Epithelial cell of proximal tubule (primary cell): ENCODE results near the gene IZUMO4. TPM values are rescaled to one million over a fixed set of nuclear protein-coding genes. Genes with fewer than 3 reads are reported as not detected.

Experiments
- DNase-seq: peaks from one replicate; pipeline ENCODE4 v3.0.0-alpha.2; 2011; ENCODE audit warnings: low read depth
- H3K4me3 ChIP-seq: 2 replicates; pipeline ENCODE4 v1.5.1; 2011; ENCODE audit warnings: low read depth, mild to moderate bottlenecking, low read length
- CTCF ChIP-seq: conservative IDR thresholded peaks from 2 replicates; pipeline ENCODE4 v1.5.1; 2012; ENCODE audit warnings: low read depth, mild to moderate bottlenecking, low read length
- total RNA-seq: library from RNA; depleted of rRNA; stranded (reverse); fragments of >200 nt; gene quantifications from 2 replicates; pipeline ENCODE4 v1.2.3, GENCODE V29; 2015

Gene IZUMO4
- total RNA-seq, 1 donor from 2014 or later = 5.2 TPM

- H3K4me3 ChIP-seq = no peak overlapping the region
- no peak for DNase-seq
Measured at GRCh38 chr19:2077833-2078619, 18.7 kb upstream of the IZUMO4 start.

GRCh38 chr19:2079076-2079864 lies 17.4 kb upstream of the IZUMO4 start:
- H3K4me3 ChIP-seq = no peak overlapping the region
- TF ChIP-seq CTCF = no peak
- no peak for DNase-seq

More at GRCh38 chr19:2077833-2078619, 18.7 kb upstream of the IZUMO4 start:
- no peak for TF ChIP-seq CTCF

GRCh38 chr19:2079865-2080301 lies 16.8 kb upstream of the IZUMO4 start:
- H3K4me3 ChIP-seq = no peak overlapping the region
- DNase-seq = no peak
- TF ChIP-seq CTCF = no peak

GRCh38 chr19:2080336-2080988 lies 16.3 kb upstream of the IZUMO4 start:
- no peak for DNase-seq
- TF ChIP-seq CTCF = no peak
- no peak overlapping the region for H3K4me3 ChIP-seq

- H3K4me3 ChIP-seq = no peak overlapping the region
- TF ChIP-seq CTCF = no peak
- no peak for DNase-seq
Measured at GRCh38 chr19:2081873-2082810, 14.6 kb upstream of the IZUMO4 start.

- H3K4me3 ChIP-seq = no peak overlapping the region
- DNase-seq = no peak
- no peak for TF ChIP-seq CTCF
Measured at GRCh38 chr19:2083174-2083854, 13.4 kb upstream of the IZUMO4 start.
